ENCODE data around the gene HSD17B11.
"Not testable (repeated sequence)": the region's sequence is repeated elsewhere in the genome, so short reads cannot be mapped to it uniquely, and the experiment has no call there.

HSD17B11 gene

DNA sequence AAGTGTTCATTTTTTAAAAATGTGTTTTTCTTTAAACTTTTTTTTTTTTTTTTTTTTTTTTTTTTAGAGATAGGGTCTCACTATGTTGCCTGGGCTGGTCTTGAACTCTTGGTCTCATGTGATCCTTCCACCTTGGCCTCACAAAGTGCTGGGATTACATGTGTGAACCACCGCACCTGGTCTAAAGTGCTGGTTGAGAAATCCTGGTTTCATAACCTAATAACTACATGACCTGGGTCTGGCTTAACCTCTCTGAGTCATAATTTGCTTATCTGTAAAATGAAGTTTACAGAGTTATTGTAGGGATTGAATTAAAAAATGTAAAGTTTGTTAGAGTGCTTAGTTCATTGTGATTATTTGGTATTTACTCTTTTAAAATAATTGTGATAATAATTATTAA lies 73.5 kb downstream of the HSD17B11 start:
- Histone ChIP-seq H3K27me3 (no peaks in the 10 kb centered on the region), H3K9me3 (no peaks in the 10 kb centered on the region), H3K4me1 (ENCODE audit: control insufficient read depth in 1 of 2, insufficient read depth in 1 of 2, low read depth in 1 of 2, low read length in 1 of 2) (no peaks in the 10 kb centered on the region), H3K27ac (no peak overlapping the region), H3K36me3 (no peaks in the 10 kb centered on the region), H3K4me3 (ENCODE audit: low read depth in 1 of 2, low read length in 1 of 2) (no peak overlapping the region)
- TF ChIP-seq, protein P1, sequence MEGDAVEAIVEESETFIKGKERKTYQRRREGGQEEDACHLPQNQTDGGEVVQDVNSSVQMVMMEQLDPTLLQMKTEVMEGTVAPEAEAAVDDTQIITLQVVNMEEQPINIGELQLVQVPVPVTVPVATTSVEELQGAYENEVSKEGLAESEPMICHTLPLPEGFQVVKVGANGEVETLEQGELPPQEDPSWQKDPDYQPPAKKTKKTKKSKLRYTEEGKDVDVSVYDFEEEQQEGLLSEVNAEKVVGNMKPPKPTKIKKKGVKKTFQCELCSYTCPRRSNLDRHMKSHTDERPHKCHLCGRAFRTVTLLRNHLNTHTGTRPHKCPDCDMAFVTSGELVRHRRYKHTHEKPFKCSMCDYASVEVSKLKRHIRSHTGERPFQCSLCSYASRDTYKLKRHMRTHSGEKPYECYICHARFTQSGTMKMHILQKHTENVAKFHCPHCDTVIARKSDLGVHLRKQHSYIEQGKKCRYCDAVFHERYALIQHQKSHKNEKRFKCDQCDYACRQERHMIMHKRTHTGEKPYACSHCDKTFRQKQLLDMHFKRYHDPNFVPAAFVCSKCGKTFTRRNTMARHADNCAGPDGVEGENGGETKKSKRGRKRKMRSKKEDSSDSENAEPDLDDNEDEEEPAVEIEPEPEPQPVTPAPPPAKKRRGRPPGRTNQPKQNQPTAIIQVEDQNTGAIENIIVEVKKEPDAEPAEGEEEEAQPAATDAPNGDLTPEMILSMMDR (IDR thresholded peaks at IDR 0.05) = no peak

DNA sequence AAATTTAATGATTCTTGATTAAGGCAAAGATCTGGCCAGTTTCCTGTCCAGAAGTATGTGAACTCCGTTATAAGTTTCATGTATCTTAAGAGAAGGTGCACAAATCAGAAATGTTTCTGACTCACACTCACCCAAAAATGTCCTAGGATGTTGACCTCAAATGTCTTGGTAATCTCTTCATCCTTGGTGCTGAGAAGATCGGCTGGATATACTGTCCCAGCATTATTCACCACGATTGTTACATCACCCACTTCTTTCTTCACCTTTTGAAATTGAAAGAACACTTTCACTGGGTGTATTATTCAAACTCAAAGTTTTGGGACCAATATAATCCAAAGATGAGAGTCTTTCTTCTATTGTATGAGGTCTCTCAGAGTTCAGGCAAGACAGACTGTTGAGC lies 74.0 kb downstream of the HSD17B11 start:
- no peaks in the 10 kb centered on the region for H3K9me3 ChIP-seq
- no peaks in the 10 kb centered on the region for H3K36me3 ChIP-seq
- H3K4me3 ChIP-seq (ENCODE audit: low read depth in 1 of 2, low read length in 1 of 2) = no peak overlapping the region
- no peak overlapping the region for H3K27ac ChIP-seq
- TF ChIP-seq, protein P1 (IDR thresholded peaks at IDR 0.05) = no peak
- no peaks in the 10 kb centered on the region for H3K27me3 ChIP-seq
- H3K4me1 ChIP-seq (ENCODE audit: control insufficient read depth in 1 of 2, insufficient read depth in 1 of 2, low read depth in 1 of 2, low read length in 1 of 2) = no peaks in the 10 kb centered on the region

DNA sequence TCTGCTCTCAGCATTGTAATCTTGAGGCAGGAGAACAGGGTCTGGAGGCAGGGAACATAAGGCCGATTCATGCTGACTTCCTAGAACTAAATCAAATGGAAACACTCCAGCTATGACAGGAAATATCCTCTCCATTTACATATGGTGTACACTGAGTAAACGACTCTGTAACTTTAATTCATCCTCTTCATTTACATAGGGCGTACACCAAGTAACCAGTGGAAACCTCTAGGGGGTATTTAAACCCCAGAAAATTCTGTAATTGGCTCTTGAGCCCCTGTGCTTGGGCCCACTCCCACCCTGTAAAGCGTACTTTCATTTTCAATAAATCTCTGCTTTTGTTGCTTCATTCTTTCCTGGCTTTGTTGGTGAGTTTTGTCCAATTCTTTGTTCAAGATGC lies 76.0 kb downstream of the HSD17B11 start:
- not testable (repeated sequence) for H3K4me3 ChIP-seq (ENCODE audit: low read depth in 1 of 2, low read length in 1 of 2); H3K4me1 ChIP-seq (ENCODE audit: control insufficient read depth in 1 of 2, insufficient read depth in 1 of 2, low read depth in 1 of 2, low read length in 1 of 2); H3K36me3 ChIP-seq; H3K27ac ChIP-seq; H3K9me3 ChIP-seq; H3K27me3 ChIP-seq

DNA sequence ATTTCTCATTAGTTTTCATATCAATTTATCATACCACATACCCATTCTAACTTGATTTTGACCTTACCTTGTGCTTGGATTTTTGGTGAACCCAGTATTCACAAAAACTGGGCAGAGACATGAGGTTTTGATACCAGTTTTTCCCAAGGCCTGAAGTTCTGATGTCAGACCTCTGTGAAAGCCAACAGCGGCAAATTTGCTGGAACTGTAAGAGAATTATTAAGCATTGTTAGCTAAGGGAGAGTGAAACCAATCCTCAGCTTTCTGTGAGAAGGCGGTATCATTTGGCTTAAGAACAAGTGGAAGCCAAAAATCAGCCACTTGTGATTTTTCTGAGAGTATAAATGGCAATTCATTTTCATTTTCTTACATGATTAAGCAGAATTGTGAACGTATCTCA lies 77.2 kb downstream of the HSD17B11 start:
- Histone ChIP-seq H3K27me3 (no peaks in the 10 kb centered on the region), H3K4me3 (ENCODE audit: low read depth in 1 of 2, low read length in 1 of 2) (no peak overlapping the region), H3K27ac (no peak overlapping the region), H3K36me3 (no peaks in the 10 kb centered on the region), H3K4me1 (ENCODE audit: control insufficient read depth in 1 of 2, insufficient read depth in 1 of 2, low read depth in 1 of 2, low read length in 1 of 2) (no peaks in the 10 kb centered on the region), H3K9me3 (no peaks in the 10 kb centered on the region)
- TF ChIP-seq, protein P1 (IDR thresholded peaks at IDR 0.05) = no peak

DNA sequence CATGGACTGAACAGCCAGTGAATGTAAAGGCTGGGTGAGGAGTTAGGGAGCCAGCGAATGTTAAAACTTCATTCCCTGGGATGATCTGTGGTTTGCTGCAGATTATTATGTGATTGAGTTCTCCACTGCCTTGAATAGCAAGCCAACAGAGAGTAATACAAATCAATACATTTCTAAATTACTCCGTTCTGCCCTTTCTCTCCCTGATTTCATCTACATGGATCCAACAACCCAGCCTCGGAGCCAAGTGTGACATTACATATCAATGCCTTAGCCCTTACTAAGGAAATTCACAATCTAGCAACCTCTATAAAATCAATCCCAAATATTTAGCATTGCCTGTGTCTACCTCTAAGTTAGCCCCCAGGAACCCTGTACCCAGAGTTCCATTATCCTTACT lies 79.3 kb downstream of the HSD17B11 start:
- TF ChIP-seq, protein P1 (IDR thresholded peaks at IDR 0.05) = no peak
- H3K27ac ChIP-seq = no peak overlapping the region

DNA sequence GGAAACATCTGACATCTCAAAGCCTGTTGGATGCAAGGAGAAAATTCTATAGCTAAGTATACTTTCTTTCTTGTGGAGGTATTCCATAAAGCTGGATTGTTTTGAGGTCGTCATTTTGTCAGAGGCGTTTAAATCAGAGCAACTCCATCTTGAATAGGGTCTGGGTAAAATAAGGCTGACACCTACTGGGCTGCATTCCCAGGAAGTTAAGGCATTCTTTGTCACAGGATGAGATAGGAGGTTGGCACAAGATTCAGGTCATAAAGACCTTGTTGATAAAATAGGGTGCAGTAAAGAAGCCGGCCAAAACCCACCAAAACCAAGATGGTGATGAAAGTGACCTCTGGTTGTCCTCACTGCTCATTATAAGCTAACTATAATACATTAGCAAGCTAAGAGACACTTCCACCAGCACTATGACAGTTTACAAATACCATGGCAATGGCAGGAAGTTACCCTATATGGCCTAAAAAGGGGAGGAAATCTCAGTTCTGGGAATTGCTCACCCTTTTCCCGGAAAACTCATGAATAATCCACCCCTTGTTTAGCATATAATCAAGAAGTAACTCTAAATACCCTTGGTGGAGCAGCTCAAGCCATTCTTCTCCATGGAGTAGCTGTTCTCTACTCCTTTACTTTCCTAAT lies 80.2 kb downstream of the HSD17B11 start:
- no peak overlapping the region for H3K27ac ChIP-seq

More for the DNA sequence above, 79.3 kb downstream of the HSD17B11 start:
- H3K9me3 ChIP-seq = no peaks in the 10 kb centered on the region
- no peaks in the 10 kb centered on the region for H3K4me1 ChIP-seq (ENCODE audit: control insufficient read depth in 1 of 2, insufficient read depth in 1 of 2, low read depth in 1 of 2, low read length in 1 of 2)
- no peaks in the 10 kb centered on the region for H3K27me3 ChIP-seq
- no peaks in the 10 kb centered on the region for H3K36me3 ChIP-seq
- H3K4me3 ChIP-seq (ENCODE audit: low read depth in 1 of 2, low read length in 1 of 2) = no peak overlapping the region

More for the DNA sequence above, 80.2 kb downstream of the HSD17B11 start:
- Histone ChIP-seq H3K9me3 (no peaks in the 10 kb centered on the region), H3K4me1 (ENCODE audit: control insufficient read depth in 1 of 2, insufficient read depth in 1 of 2, low read depth in 1 of 2, low read length in 1 of 2) (no peaks in the 10 kb centered on the region), H3K4me3 (ENCODE audit: low read depth in 1 of 2, low read length in 1 of 2) (no peak overlapping the region), H3K27me3 (no peaks in the 10 kb centered on the region), H3K36me3 (no peaks in the 10 kb centered on the region)
- TF ChIP-seq, protein P1 (IDR thresholded peaks at IDR 0.05) = no peak
